Duodenal mucosa (tissue), 2 donors: Measurements from ENCODE around the gene ADGRB3.

Experiments used
- H3K27ac ChIP-seq: one replicate; pipeline ENCODE4 v1.7.0; 2013; ENCODE audit warnings: low read depth, low read length
- H3K27me3 ChIP-seq, 2 donors: one replicate each; pipeline ENCODE4 v1.7.0; 2013; ENCODE audit warnings: low read length in 2 of 2, control low read depth in 1 of 2; ENCODE audit not compliant: insufficient read depth in 2 of 2, control insufficient read depth in 1 of 2
- H3K36me3 ChIP-seq, 2 donors: one replicate each; pipeline ENCODE4 v1.7.0; 2013; ENCODE audit warnings: low read length in 2 of 2, control low read depth in 1 of 2; ENCODE audit not compliant: insufficient read depth in 2 of 2, control insufficient read depth in 1 of 2
- H3K4me1 ChIP-seq, 2 donors: one replicate each; pipeline ENCODE4 v1.7.0; 2013; ENCODE audit warnings: low read length in 2 of 2, control low read depth in 1 of 2; ENCODE audit not compliant: insufficient read depth in 2 of 2, control insufficient read depth in 1 of 2
- H3K4me3 ChIP-seq, 2 donors: one replicate each; pipeline ENCODE4 v1.7.0; 2013; ENCODE audit warnings: low read length in 2 of 2, low read depth in 1 of 2
- H3K9ac ChIP-seq, 2 donors: one replicate each; pipeline ENCODE4 v1.7.0; 2013; ENCODE audit warnings: low read length in 2 of 2, low read depth in 1 of 2
- H3K9me3 ChIP-seq, 2 donors: one replicate each; pipeline ENCODE4 v1.7.0; 2013; ENCODE audit warnings: low read length in 2 of 2, control low read depth in 1 of 2; ENCODE audit not compliant: control insufficient read depth in 1 of 2

Gene ADGRB3

GRCh38 chr6:69349771-69350170 lies 714.7 kb downstream of the ADGRB3 start:
- Histone ChIP-seq H3K27ac (no peak overlapping the region), H3K9ac (no peak overlapping the region), H3K27me3 (no peaks in the 10 kb centered on the region), H3K9me3 (no peaks in the 10 kb centered on the region), H3K36me3 (no peaks in the 10 kb centered on the region), H3K4me3 (no peak overlapping the region), H3K4me1 (no peaks in the 10 kb centered on the region)

DNA sequence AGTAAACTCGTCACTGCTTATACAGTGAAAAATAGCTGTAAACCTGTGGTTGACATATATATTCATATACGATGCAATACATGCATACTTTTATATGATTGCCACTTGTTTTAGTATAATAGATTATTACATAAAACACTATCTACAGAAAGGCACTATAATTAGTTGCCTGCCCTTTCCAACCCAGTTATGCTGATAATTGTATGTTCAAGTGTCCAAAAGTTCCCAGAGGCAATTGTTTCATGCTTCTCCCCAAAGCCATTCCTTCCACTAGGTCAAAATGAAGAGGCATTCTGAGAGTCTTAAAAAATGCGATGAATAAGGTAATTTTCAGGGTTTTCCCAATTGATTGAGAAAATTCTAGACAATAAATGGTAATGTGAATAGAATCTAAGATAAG lies 727.1 kb downstream of the ADGRB3 start:
- Histone ChIP-seq H3K9me3 (no peaks in the 10 kb centered on the region), H3K36me3 (no peaks in the 10 kb centered on the region), H3K27me3 (no peaks in the 10 kb centered on the region), H3K4me1 (no peaks in the 10 kb centered on the region), H3K27ac (no peak overlapping the region), H3K4me3 (no peak overlapping the region), H3K9ac (no peak overlapping the region)

DNA sequence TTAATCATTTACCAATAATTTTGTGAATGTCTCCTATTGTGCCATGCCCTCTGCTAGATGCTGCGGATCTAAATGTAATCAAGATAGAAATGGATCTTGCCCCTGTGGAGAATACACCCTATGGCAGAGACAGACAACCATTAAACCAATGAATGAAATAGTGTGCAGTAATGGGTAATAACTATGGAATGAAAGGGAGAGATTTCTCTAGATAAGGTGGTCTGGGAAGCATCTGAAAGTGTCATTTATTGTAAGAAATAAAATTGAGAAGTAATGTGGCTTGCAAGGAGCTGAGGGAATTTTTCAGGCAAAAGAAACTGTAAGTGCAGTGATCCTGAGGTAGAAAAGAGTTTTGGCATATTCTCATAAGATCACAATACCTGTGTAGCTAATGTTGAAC lies 731.7 kb downstream of the ADGRB3 start:
- Histone ChIP-seq H3K4me1 (no peaks in the 10 kb centered on the region), H3K27me3 (no peaks in the 10 kb centered on the region)

DNA sequence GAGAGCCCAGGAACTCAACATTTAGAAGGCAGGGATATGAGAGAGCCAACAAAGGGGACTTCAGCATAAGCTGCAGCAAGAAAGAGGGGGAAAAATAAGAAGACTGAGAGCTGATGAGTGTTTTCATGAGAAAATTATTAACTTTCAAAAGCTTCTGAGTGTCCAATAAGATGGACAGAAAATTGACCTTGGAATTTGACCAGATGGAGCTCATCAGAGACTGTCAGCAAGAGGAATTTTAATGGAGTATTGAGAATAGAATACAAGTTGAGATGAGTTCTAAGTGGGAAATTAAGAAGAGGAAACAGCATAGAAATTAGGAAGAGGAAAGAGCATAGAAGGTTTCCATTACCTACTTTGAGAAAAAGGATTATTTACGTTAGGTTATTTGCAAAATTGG lies 733.5 kb downstream of the ADGRB3 start:
- Histone ChIP-seq H3K4me3 (no peak overlapping the region), H3K27me3 (no peaks in the 10 kb centered on the region), H3K9me3 (no peaks in the 10 kb centered on the region), H3K9ac (no peak overlapping the region), H3K4me1 (no peaks in the 10 kb centered on the region), H3K27ac (no peak overlapping the region), H3K36me3 (no peaks in the 10 kb centered on the region)

More for the DNA sequence above, 731.7 kb downstream of the ADGRB3 start:
- no peak overlapping the region for H3K4me3 ChIP-seq
- H3K27ac ChIP-seq, result no peak overlapping the region
- H3K9ac ChIP-seq, result no peak overlapping the region
- no peaks in the 10 kb centered on the region for H3K9me3 ChIP-seq
- H3K36me3 ChIP-seq, result no peaks in the 10 kb centered on the region

DNA sequence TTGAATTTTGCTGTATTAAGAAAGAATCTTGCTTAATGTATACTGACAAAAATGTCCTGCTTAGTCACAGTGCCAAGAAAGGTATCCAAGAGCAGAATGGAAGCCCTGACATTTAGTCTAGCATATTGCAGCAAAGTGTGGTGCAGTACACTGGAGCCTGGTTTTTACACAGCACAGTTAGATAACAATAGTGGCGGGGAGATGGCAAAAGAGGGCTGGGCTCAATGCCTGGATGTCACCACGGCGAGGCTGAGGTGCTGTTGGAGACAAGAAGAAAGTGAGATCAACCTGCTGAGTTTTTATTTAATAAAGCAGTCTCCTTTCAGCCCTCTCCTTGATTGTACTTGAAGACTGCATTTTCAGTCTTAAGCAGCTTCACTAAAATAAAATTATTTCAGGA lies 735.7 kb downstream of the ADGRB3 start:
- no peaks in the 10 kb centered on the region for H3K36me3 ChIP-seq
- no peaks in the 10 kb centered on the region for H3K27me3 ChIP-seq
- H3K4me3 ChIP-seq, result no peak overlapping the region
- H3K9me3 ChIP-seq, result no peaks in the 10 kb centered on the region
- no peaks in the 10 kb centered on the region for H3K4me1 ChIP-seq
- no peak overlapping the region for H3K9ac ChIP-seq
- H3K27ac ChIP-seq, result no peak overlapping the region

DNA sequence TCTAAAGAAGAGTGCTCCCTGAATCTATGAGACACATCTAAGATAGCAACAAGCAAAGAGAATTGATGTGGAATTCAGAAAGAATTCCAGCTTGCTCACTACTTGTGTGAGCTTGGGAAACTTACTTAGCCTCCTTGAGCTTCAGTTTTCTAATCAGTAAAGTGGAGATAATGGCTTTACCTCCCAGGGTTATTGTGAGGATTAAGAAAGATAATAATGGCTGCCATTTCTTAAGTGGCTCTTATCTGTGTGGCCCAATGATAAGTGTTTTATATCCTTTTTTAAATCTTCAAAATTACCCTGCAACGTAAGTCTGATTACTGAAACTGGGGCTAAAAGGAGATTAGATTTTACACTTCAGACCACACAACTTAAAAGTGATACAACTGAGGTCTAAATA lies 743.2 kb downstream of the ADGRB3 start:
- Histone ChIP-seq H3K36me3 (no peaks in the 10 kb centered on the region), H3K4me1 (no peaks in the 10 kb centered on the region), H3K27ac (no peak overlapping the region), H3K9me3 (no peaks in the 10 kb centered on the region), H3K9ac (no peak overlapping the region), H3K27me3 (no peaks in the 10 kb centered on the region), H3K4me3 (no peak overlapping the region)

- H3K36me3 ChIP-seq, result no peaks in the 10 kb centered on the region
- H3K4me1 ChIP-seq, result no peaks in the 10 kb centered on the region
- H3K4me3 ChIP-seq, result no peak overlapping the region
- H3K27ac ChIP-seq, result no peak overlapping the region
- H3K9me3 ChIP-seq, result no peaks in the 10 kb centered on the region
- H3K9ac ChIP-seq, result no peak overlapping the region
- H3K27me3 ChIP-seq, result no peaks in the 10 kb centered on the region
Observed at GRCh38 chr6:69379518-69379917, 744.4 kb downstream of the ADGRB3 start.

DNA sequence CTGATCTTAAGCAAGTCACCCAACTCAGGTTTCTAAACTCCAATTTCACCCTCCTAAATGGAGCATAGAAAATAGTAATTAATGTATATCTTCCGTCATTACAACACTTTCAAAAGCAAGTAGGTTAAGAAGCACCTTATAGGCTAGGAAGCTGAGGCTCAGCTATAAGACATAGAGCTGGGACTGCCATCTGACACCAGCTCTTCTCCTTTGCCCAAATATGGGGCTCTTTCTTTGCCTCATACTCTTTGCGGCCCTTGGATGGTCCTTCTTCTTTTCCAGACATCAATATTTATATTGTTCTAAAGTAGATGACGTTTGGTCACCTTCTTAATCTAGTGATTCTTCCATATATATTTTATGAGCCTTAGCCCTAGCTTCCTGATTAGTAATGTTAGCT lies 748.5 kb downstream of the ADGRB3 start:
- no peak overlapping the region for H3K27ac ChIP-seq
- H3K9ac ChIP-seq, result no peak overlapping the region
- H3K4me1 ChIP-seq, result no peaks in the 10 kb centered on the region
- no peak overlapping the region for H3K4me3 ChIP-seq
- no peaks in the 10 kb centered on the region for H3K36me3 ChIP-seq
- no peaks in the 10 kb centered on the region for H3K27me3 ChIP-seq
- H3K9me3 ChIP-seq, result no peaks in the 10 kb centered on the region

DNA sequence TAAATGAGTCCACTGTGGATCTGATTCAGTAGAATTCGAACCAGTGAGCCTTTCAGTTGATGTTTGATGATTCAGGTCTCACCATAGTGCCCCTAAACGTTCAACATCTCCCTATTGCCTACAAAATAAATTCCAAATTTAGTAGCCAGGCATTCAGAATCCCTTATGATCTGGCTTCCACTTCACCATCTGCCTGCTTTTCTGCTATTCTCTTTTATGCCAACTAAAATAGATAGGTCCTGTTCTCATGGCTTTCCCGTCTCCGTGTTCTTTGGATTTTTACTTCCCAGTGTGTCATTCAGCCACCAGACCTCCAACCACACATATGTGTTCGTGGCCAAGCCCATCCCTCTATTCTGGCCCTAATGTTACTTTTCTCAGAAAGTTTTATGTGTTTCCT lies 751.3 kb downstream of the ADGRB3 start:
- Histone ChIP-seq H3K9ac (no peak overlapping the region), H3K27me3 (no peaks in the 10 kb centered on the region), H3K4me1 (no peaks in the 10 kb centered on the region), H3K27ac (no peak overlapping the region), H3K36me3 (no peaks in the 10 kb centered on the region), H3K9me3 (no peaks in the 10 kb centered on the region), H3K4me3 (no peak overlapping the region)

- Histone ChIP-seq H3K9me3 (no peaks in the 10 kb centered on the region), H3K36me3 (no peaks in the 10 kb centered on the region), H3K27me3 (no peaks in the 10 kb centered on the region), H3K27ac (no peak overlapping the region), H3K4me1 (no peaks in the 10 kb centered on the region), H3K4me3 (no peak overlapping the region), H3K9ac (no peak overlapping the region)
Observed at GRCh38 chr6:69390125-69390524, 755.0 kb downstream of the ADGRB3 start.

GRCh38 chr6:69391106-69391505 lies 756.0 kb downstream of the ADGRB3 start:
- Histone ChIP-seq H3K27me3 (no peaks in the 10 kb centered on the region), H3K9me3 (no peaks in the 10 kb centered on the region), H3K9ac (no peak overlapping the region), H3K4me1 (no peaks in the 10 kb centered on the region), H3K4me3 (no peak overlapping the region), H3K27ac (no peak overlapping the region), H3K36me3 (no peaks in the 10 kb centered on the region)
